WTC11 (cell line): ENCODE data around the gene OOSP1.

Experiments
- TF ChIP-seq, protein P1 (sequence below): fragments of 200-600 bp; IDR thresholded peaks from 2 replicates; pipeline ENCODE4 v1.8.0; 2022; ENCODE audit warnings: antibody characterized with exemption
- TF ChIP-seq, protein P2 (sequence below): sonication (generic); formaldehyde crosslinking; IDR thresholded peaks from 2 replicates; pipeline ENCODE4 v1.8.1; 2023; ENCODE audit warnings: mild to moderate bottlenecking, moderate library complexity, missing genetic modification reagents

DNA sequence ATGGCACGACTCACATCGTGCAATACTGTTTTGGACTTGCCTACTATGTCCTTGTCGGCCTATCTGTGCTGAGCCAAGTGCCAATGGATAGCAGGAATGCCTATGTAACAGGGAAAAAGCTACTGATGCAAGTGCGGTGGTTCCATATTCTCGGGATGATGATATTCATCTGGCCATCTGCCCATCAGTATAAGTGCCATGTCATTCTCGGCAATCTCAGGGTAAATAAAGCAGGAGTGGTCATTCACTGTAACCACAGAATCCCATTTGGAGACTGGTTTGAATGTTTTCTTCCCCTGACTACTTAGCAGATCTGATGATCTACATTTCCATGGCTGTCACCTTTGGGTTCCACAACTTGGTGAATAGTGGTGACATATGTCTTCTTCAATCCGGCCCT, 39.6 kb upstream of the OOSP1 start:
- TF ChIP-seq, protein P1, sequence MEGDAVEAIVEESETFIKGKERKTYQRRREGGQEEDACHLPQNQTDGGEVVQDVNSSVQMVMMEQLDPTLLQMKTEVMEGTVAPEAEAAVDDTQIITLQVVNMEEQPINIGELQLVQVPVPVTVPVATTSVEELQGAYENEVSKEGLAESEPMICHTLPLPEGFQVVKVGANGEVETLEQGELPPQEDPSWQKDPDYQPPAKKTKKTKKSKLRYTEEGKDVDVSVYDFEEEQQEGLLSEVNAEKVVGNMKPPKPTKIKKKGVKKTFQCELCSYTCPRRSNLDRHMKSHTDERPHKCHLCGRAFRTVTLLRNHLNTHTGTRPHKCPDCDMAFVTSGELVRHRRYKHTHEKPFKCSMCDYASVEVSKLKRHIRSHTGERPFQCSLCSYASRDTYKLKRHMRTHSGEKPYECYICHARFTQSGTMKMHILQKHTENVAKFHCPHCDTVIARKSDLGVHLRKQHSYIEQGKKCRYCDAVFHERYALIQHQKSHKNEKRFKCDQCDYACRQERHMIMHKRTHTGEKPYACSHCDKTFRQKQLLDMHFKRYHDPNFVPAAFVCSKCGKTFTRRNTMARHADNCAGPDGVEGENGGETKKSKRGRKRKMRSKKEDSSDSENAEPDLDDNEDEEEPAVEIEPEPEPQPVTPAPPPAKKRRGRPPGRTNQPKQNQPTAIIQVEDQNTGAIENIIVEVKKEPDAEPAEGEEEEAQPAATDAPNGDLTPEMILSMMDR = no peak
- TF ChIP-seq, protein P2, sequence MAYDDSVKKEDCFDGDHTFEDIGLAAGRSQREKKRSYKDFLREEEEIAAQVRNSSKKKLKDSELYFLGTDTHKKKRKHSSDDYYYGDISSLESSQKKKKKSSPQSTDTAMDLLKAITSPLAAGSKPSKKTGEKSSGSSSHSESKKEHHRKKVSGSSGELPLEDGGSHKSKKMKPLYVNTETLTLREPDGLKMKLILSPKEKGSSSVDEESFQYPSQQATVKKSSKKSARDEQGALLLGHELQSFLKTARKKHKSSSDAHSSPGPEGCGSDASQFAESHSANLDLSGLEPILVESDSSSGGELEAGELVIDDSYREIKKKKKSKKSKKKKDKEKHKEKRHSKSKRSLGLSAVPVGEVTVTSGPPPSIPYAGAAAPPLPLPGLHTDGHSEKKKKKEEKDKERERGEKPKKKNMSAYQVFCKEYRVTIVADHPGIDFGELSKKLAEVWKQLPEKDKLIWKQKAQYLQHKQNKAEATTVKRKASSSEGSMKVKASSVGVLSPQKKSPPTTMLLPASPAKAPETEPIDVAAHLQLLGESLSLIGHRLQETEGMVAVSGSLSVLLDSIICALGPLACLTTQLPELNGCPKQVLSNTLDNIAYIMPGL = no peak
